Bone marrow (tissue), 2 donors: ENCODE results near the gene SMOC2.

Experiments
- DNase-seq, 2 donors: peaks; one replicate each; lab custom pipeline; 2025; lab: John Stamatoyannopoulos, UW

SMOC2 gene

GRCh38 chr6:168711049-168711640 lies 270.2 kb downstream of the SMOC2 start:
- DNase-seq = no peak

GRCh38 chr6:168711666-168712300 lies 270.8 kb downstream of the SMOC2 start:
- no peak for DNase-seq

GRCh38 chr6:168712993-168713392 lies 272.0 kb downstream of the SMOC2 start:
- DNase-seq = no peak

GRCh38 chr6:168713839-168714238 lies 272.9 kb downstream of the SMOC2 start:
- no peak for DNase-seq

GRCh38 chr6:168714547-168715260 lies 273.7 kb downstream of the SMOC2 start:
- no peak for DNase-seq

GRCh38 chr6:168715643-168716481 lies 274.9 kb downstream of the SMOC2 start:
- DNase-seq = no peak

GRCh38 chr6:168716581-168716980 lies 275.6 kb downstream of the SMOC2 start:
- DNase-seq = no peak

GRCh38 chr6:168717491-168717890 lies 276.5 kb downstream of the SMOC2 start:
- no peak for DNase-seq
